Gastroesophageal sphincter (tissue), 4 donors: ENCODE measurements around the gene SCAP. TPM values are rescaled to one million over a fixed set of nuclear protein-coding genes. Genes with fewer than 3 reads are reported as not detected.

Source experiments
- ATAC-seq: fragments of 150-250 bp; one replicate; pipeline ENCODE4 v1.9.1; 2016; ENCODE audit warnings: mild to moderate bottlenecking, moderate library complexity
- H3K27ac ChIP-seq, 4 donors: fragments of 200-600 bp; sonication (generic) in 3 of 4; 1 replicate in 3 of 4; 2 replicates in 1 of 4; pipeline ENCODE4 v1.5.1; 2016 to 2019
- H3K27me3 ChIP-seq: fragments of 200-600 bp; sonication (generic); one replicate; pipeline ENCODE4 v1.5.1; 2019
- H3K36me3 ChIP-seq, 2 donors: fragments of 200-600 bp; sonication (generic); one replicate each; pipeline ENCODE4 v1.5.1; 2019; ENCODE audit warnings: control low read depth in 1 of 2
- H3K4me1 ChIP-seq, 3 donors: fragments of 200-600 bp; sonication (generic); 1 replicate in 2 of 3; 2 replicates in 1 of 3; pipeline ENCODE4 v1.5.1; 2016 to 2019; ENCODE audit warnings: control low read depth in 2 of 3
- H3K4me3 ChIP-seq, 2 donors: fragments of 200-600 bp; sonication (generic); one replicate each; pipeline ENCODE4 v1.5.1; 2019; ENCODE audit warnings: mild to moderate bottlenecking in 1 of 2, moderate library complexity in 1 of 2
- H3K9me3 ChIP-seq, 3 donors: fragments of 200-600 bp; sonication (generic); one replicate each; pipeline ENCODE4 v1.5.1; 2017 to 2019; ENCODE audit warnings: control low read depth in 2 of 3
- EP300 ChIP-seq: sonication (generic); formaldehyde crosslinking; IDR thresholded peaks from one replicate; pipeline ENCODE4 v1.6.1; 2017; ENCODE audit warnings: antibody characterized with exemption, mild to moderate bottlenecking
- POLR2A ChIP-seq, 2 donors: fragments of 450-650 bp; IDR thresholded peaks; one replicate each; pipeline ENCODE4 v1.6.1; 2017; ENCODE audit warnings: antibody characterized with exemption in 2 of 2, mild to moderate bottlenecking in 2 of 2, moderate library complexity in 1 of 2
- POLR2AphosphoS5 ChIP-seq: sonication (generic); formaldehyde crosslinking; IDR thresholded peaks from one replicate; pipeline ENCODE4 v1.6.1; 2017; ENCODE audit warnings: antibody characterized with exemption
- WGBS, 2 donors: methylation state at CpG; one replicate each; pipeline ENCODE4 v1.1.5; 2018; ENCODE audit warnings: low coverage in 1 of 2; 5-methylcytosine and 5-hydroxymethylcytosine counted together
- total RNA-seq, 4 donors: library from RNA; depleted of rRNA; stranded (reverse); fragments of >200 nt; gene quantifications; one replicate each; pipeline ENCODE4 v1.1.0, GENCODE V29; 2016
- TF ChIP-seq, protein P1 (sequence below), 4 experiments: fragments of 200-600 bp in 2 of 4; fragments of 450-650 bp in 2 of 4; sonication (generic) in 1 of 4; IDR thresholded peaks; one replicate each; pipeline ENCODE4 v1.5.1; 2017 to 2019; ENCODE audit warnings: antibody characterized with exemption in 4 of 4, mild to moderate bottlenecking in 2 of 4, moderate library complexity in 2 of 4

Gene SCAP
- total RNA-seq, result 10 to 100 TPM; 58.8 to 93.5 (median 71.5) TPM

DNA sequence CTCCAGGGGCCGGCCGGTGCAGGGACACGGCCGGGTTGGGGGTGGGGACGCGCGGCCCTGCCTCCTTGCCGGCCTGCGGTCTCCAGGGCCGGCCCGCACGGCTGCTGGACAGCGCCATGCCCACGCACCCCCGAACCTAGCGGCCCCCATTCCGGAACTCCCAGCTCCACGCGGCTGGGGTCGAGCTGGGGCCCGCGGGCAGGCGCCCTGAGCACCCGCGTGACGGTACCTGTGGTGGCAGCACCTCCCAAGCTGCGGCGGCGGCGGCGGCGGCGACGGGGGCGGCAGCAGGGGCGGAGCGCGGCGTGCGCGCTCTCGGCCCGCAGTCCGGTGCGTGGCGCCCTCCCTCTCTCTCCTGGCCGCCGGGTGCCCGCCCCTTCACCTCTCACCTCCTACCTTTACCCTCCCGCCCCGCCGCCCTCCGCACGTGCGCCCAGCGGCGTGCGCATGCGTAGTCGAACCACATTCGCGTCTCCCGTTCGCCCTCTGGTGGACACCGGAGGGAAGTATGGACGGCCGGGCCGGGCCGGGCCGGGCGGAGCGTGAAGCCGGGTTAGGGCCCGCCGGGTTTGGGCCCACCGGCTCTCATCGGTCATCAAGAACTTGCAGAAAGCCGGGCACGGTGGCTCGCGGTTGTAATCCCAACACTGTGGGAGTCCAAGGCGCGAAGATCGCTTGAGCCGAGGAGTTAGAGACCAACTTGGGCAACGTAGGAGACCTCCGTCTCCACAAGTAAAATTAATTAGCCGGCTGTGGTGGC lies at the start of gene SCAP:
Gene SCAP, minus strand, starts transcription at position 372 of the 760 bp plus-strand sequence. CDS start 32,948 bp downstream, outside the sequence.
- peak; percentile 98 for ATAC-seq
- Histone ChIP-seq H3K4me3 (peak within 1 kb of the TSS; percentile 84 to 86), H3K27ac (peak within 1 kb of the TSS; percentile 30 to 92 (median 86)), H3K9me3 (no peaks in the 10 kb centered on the region), H3K4me1 (peaks cover 0 to 36% (median 14%) of the 10 kb centered on the region in 3 donors), H3K36me3 (no peaks in the 10 kb centered on the region), H3K27me3 (no peaks in the 10 kb centered on the region)
- TF ChIP-seq EP300, result no peak
- TF ChIP-seq, protein P1, sequence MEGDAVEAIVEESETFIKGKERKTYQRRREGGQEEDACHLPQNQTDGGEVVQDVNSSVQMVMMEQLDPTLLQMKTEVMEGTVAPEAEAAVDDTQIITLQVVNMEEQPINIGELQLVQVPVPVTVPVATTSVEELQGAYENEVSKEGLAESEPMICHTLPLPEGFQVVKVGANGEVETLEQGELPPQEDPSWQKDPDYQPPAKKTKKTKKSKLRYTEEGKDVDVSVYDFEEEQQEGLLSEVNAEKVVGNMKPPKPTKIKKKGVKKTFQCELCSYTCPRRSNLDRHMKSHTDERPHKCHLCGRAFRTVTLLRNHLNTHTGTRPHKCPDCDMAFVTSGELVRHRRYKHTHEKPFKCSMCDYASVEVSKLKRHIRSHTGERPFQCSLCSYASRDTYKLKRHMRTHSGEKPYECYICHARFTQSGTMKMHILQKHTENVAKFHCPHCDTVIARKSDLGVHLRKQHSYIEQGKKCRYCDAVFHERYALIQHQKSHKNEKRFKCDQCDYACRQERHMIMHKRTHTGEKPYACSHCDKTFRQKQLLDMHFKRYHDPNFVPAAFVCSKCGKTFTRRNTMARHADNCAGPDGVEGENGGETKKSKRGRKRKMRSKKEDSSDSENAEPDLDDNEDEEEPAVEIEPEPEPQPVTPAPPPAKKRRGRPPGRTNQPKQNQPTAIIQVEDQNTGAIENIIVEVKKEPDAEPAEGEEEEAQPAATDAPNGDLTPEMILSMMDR (IDR thresholded peaks at IDR 0.05), result peak; percentile 92 to 99 (median 98)
- TF ChIP-seq POLR2A (IDR thresholded peaks at IDR 0.05), result peak; percentile 45 to 53
- TF ChIP-seq POLR2AphosphoS5, result peak; percentile 86
- WGBS, 2 donors, result 12% methylated on average over 8 of the region's 88 CpGs; no CpG with 5 or more reads in 1 of the 2 donors

DNA sequence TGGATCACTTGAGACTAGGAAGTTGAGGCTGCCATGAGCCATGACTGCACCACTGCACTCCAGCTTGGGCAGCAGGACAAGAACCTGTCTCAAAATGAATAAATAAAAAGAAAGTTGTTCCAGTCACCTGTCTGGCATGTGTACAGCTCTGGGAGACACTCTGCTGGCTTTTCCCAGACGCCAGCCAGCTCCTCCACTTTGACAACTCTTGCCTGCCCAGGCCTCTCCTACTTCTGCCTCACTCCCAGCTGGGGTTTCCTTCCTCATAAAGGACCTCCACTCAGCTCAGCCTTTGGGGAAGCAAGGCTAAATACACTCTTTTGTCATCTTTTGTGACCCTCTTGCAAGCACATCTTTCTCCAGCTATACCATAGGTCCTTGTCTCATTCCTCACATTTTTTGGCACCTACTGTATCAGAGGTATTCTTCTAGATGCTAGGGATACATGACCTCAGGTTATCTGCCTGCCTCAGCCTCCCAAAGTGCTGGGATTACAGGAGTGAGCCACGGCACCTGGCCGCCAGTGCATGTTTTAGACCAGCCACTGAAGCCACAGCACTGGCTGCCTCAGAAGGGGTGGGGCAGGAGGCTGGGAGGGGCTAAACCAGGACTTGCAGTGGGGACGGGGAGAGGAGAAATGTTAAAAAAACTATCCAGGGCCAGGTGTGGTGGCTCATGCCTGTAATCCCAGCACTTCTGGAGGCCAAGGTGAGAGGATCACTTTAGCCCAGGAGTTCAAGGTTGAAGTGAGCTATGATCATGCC lies 47.8 kb upstream of the SCAP start:
- H3K36me3 ChIP-seq, result no peaks in the 10 kb centered on the region
- H3K4me3 ChIP-seq, result no peak overlapping the region
- no peak overlapping the region for H3K27ac ChIP-seq
- TF ChIP-seq EP300, result no peak
- ATAC-seq, result no peak
- H3K4me1 ChIP-seq, result peaks cover 0 to 6% (median 0%) of the 10 kb centered on the region in 3 donors
- WGBS, 2 donors, result 0 to 56% methylated on average over 1 of the region's 4 CpGs
- no peaks in the 10 kb centered on the region for H3K9me3 ChIP-seq
- peaks cover 3% of the 10 kb centered on the region for H3K27me3 ChIP-seq

DNA sequence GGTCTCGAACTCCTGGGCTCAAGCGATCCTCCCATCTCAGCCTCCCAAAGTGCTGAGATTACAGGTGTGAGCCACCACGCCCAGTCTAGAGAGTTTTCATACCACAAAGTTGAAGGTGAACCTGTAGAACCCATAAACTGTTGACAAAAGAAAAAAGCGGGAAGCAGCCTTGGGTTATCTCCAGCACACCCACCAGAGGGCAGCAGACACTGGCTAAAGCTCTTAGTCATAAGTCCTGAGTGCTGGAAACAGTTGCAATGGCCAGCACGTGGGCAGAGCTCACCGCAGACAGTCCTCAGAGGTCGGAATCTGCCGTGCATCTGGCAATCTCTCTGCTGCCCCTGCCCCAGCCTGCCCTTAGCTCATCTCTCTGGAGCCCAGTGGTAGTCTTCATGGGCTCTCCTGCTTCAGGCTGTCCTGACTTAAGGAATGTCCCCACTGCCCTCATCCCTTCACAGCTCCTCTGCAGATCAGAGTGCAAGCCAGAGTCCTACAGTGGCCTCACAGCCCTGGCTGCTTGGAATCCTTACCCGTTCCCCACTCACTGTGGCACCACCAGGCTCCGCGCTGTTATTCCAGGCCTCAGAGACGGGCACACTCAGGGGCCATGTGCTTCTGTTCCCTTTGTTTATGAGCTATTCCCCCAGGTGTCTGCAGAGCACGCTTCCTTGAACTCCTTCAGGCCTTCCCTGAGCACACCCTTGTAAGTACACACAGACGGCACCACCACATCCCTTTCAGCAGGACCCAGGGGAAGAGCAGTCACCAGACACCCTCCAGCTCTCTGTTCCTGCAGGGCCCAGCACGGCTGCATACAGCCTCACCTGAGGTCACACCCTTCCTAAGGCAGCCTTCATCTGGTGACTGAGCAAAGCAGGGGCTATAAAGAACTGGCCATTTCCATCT lies 46.6 kb upstream of the SCAP start:
- Histone ChIP-seq H3K4me3 (no peak overlapping the region), H3K36me3 (no peaks in the 10 kb centered on the region), H3K27me3 (peaks cover 3% of the 10 kb centered on the region), H3K9me3 (no peaks in the 10 kb centered on the region), H3K27ac (no peak overlapping the region), H3K4me1 (peaks cover 0 to 6% (median 0%) of the 10 kb centered on the region in 3 donors)
- TF ChIP-seq POLR2AphosphoS5 (peak; percentile 8), POLR2A (IDR thresholded peaks at IDR 0.05) (no peak)
- TF ChIP-seq, protein P1 (IDR thresholded peaks at IDR 0.05), result peak; percentile 91 to 96 (median 92)
- WGBS, 2 donors, result 15 to 48% methylated on average over 7 to 9 of the region's 15 CpGs
- ATAC-seq, result peak; percentile 96

DNA sequence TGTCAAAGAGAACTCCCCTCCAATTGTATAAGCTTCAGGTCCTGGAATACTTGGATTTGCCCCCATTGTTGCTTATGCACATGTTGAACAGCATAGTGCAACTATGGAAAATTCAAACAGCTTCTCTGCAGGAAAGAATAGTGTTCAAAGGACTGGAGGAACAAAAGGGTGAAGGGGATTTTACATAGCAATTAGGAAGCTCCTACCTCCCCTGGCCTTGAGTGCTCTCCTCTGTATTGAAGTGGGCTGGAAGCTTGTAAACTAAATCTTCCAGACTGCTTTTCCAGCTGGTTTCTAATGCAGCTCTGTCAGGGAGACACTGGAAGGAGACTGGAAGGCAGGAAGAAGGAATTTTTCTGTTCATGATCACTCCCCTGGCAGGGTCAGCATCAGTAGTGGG lies 45.0 kb upstream of the SCAP start:
- Histone ChIP-seq H3K4me1 (peaks cover 0 to 6% (median 0%) of the 10 kb centered on the region in 3 donors), H3K4me3 (no peak overlapping the region), H3K27me3 (peaks cover 3% of the 10 kb centered on the region), H3K36me3 (no peaks in the 10 kb centered on the region), H3K27ac (no peak overlapping the region), H3K9me3 (no peaks in the 10 kb centered on the region)
- TF ChIP-seq, protein P1 (IDR thresholded peaks at IDR 0.05), result no peak
- TF ChIP-seq POLR2AphosphoS5 (no peak), POLR2A (IDR thresholded peaks at IDR 0.05) (no peak), EP300 (no peak)
- no peak for ATAC-seq

DNA sequence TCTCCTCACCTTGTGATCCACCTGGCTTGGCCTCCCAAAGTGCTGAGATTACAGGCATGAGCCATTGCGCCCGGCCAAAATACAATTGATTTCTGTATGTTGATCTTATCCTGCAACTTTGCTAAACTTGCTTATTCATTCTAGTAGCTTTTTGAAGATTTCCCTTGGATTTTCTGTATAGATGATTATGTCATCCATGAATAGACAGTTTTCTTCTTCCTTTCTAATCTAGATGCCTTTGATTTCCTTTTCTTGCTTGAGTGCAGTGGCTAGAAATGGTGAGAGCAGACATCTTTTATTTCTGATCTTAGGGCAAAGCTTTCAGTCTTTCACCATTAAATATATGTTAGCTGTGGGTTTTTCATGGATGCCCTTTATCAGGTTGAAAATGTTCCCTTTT lies 42.2 kb upstream of the SCAP start:
- WGBS, 2 donors, result 87% methylated on average over 2 of the region's 2 CpGs; no CpG with 5 or more reads in 1 of the 2 donors
- TF ChIP-seq, protein P1 (IDR thresholded peaks at IDR 0.05), result no peak
- TF ChIP-seq POLR2A (IDR thresholded peaks at IDR 0.05) (no peak), EP300 (no peak), POLR2AphosphoS5 (no peak)
- ATAC-seq, result no peak
- Histone ChIP-seq H3K4me1 (peaks cover 0 to 12% (median 0%) of the 10 kb centered on the region in 3 donors), H3K27ac (no peak overlapping the region), H3K27me3 (peaks cover 3% of the 10 kb centered on the region), H3K4me3 (no peak overlapping the region), H3K36me3 (no peaks in the 10 kb centered on the region), H3K9me3 (no peaks in the 10 kb centered on the region)
